Central memory CD4-positive, alpha-beta T cell (primary cell): ENCODE results near the gene MMP25.

Experiments used
- DNase-seq: peaks from one replicate; pipeline ENCODE4 v3.0.0; 2022

Gene MMP25

GRCh38 chr16:3017794-3018506 lies 28.4 kb upstream of the MMP25 start, which contains the start of gene CLDN6:
CLDN6 (minus strand) TSS chr16:3018183; CDS start chr16:3016021, 2,162 bp downstream.
- DNase-seq = no peak

- no peak for DNase-seq
These were observed 26.6 kb upstream of the MMP25 start for GRCh38 chr16:3019594-3020246.

GRCh38 chr16:3020247-3020603 lies 26.1 kb upstream of the MMP25 start, which contains the start of gene TNFRSF12A:
TNFRSF12A (plus strand) TSS chr16:3020368; CDS start chr16:3020398, 30 bp downstream.
- peak; percentile 50 for DNase-seq

GRCh38 chr16:3020604-3021448 lies 25.5 kb upstream of the MMP25 start:
- peak; percentile 48 for DNase-seq

- peak; percentile 55 for DNase-seq
These were observed 24.7 kb upstream of the MMP25 start for GRCh38 chr16:3021449-3022207.

GRCh38 chr16:3022208-3022683 lies 24.1 kb upstream of the MMP25 start:
- peak; percentile 50 for DNase-seq

- DNase-seq = no peak
These were observed 23.5 kb upstream of the MMP25 start for GRCh38 chr16:3022684-3023414.

GRCh38 chr16:3023415-3023668 lies 23.0 kb upstream of the MMP25 start:
- DNase-seq = no peak

GRCh38 chr16:3023669-3024478 lies 22.5 kb upstream of the MMP25 start, which contains the start of the genes HCFC1R1 and THOC6:
HCFC1R1 (minus strand) TSS chr16:3023942; CDS start chr16:3023941, 1 bp downstream.
THOC6 (plus strand) TSS chr16:3024035; CDS start chr16:3024327, 292 bp downstream.
- peak; percentile 93 for DNase-seq

GRCh38 chr16:3025032-3026002 lies 21.0 kb upstream of the MMP25 start:
- DNase-seq = no peak

GRCh38 chr16:3026003-3026378 lies 20.4 kb upstream of the MMP25 start:
- no peak for DNase-seq

- DNase-seq = no peak
These were observed 19.5 kb upstream of the MMP25 start for GRCh38 chr16:3026609-3027488.

- no peak for DNase-seq
These were observed 18.9 kb upstream of the MMP25 start for GRCh38 chr16:3027489-3027795.

- DNase-seq = peak; percentile 79
These were observed 18.2 kb upstream of the MMP25 start for GRCh38 chr16:3027983-3028715.

GRCh38 chr16:3028716-3029319 lies 17.5 kb upstream of the MMP25 start:
- DNase-seq = no peak

GRCh38 chr16:3029491-3030221 lies 16.7 kb upstream of the MMP25 start:
- peak; percentile 25 for DNase-seq
